ENCODE measurements around the gene MARS1.
A peak's percentile ranks its signal among the peaks of the same experiment; 100 is the strongest.
"Not testable (repeated sequence)": the region's sequence is repeated elsewhere in the genome, so short reads cannot be mapped to it uniquely, and the experiment has no call there.

MARS1 gene

GRCh38 chr12:57487597-57488401, at the start of gene MARS1:
Gene MARS1, plus strand, starts transcription at chr12:57488068. Its CDS starts 23 bp downstream, at chr12:57488091.
- peak; percentile 89 for DNase-seq (ENCODE audit: low read depth)

GRCh38 chr12:57438400-57438799, 49.5 kb upstream of the MARS1 start:
- no peak for DNase-seq (ENCODE audit: low read depth)

GRCh38 chr12:57439762-57440266, 48.1 kb upstream of the MARS1 start:
- no peak for DNase-seq (ENCODE audit: low read depth)

GRCh38 chr12:57441393-57441792, 46.5 kb upstream of the MARS1 start:
- DNase-seq (ENCODE audit: low read depth): not testable (repeated sequence)

GRCh38 chr12:57441846-57442427, 45.9 kb upstream of the MARS1 start:
- no peak for DNase-seq (ENCODE audit: low read depth)

GRCh38 chr12:57444337-57444736, 43.5 kb upstream of the MARS1 start:
- DNase-seq (ENCODE audit: low read depth): not testable (repeated sequence)

- DNase-seq (ENCODE audit: low read depth): no peak
These were observed 43.1 kb upstream of the MARS1 start for GRCh38 chr12:57444744-57445143.

- no peak for DNase-seq (ENCODE audit: low read depth)
These were observed 41.4 kb upstream of the MARS1 start for GRCh38 chr12:57446292-57446960.

GRCh38 chr12:57448669-57449068, 39.2 kb upstream of the MARS1 start:
- DNase-seq (ENCODE audit: low read depth): no peak

GRCh38 chr12:57449375-57449774, 38.5 kb upstream of the MARS1 start:
- DNase-seq (ENCODE audit: low read depth): no peak

- DNase-seq (ENCODE audit: low read depth): no peak
These were observed 37.8 kb upstream of the MARS1 start for GRCh38 chr12:57450057-57450456.

- DNase-seq (ENCODE audit: low read depth): no peak
These were observed 36.6 kb upstream of the MARS1 start for GRCh38 chr12:57451233-57451778.

- no peak for DNase-seq (ENCODE audit: low read depth)
These were observed 35.5 kb upstream of the MARS1 start for GRCh38 chr12:57452181-57452936.

- DNase-seq (ENCODE audit: low read depth): no peak
These were observed 34.8 kb upstream of the MARS1 start for GRCh38 chr12:57452937-57453509.

GRCh38 chr12:57454213-57454565, 33.7 kb upstream of the MARS1 start:
- no peak for DNase-seq (ENCODE audit: low read depth)

- no peak for DNase-seq (ENCODE audit: low read depth)
These were observed 33.1 kb upstream of the MARS1 start, which contains the start of gene INHBE for GRCh38 chr12:57454566-57455373. Gene INHBE, plus strand, starts transcription at chr12:57455307. Its CDS starts 230 bp downstream, at chr12:57455537.

- DNase-seq (ENCODE audit: low read depth): no peak
These were observed 32.3 kb upstream of the MARS1 start for GRCh38 chr12:57455374-57456144.

- no peak for DNase-seq (ENCODE audit: low read depth)
These were observed 31.6 kb upstream of the MARS1 start for GRCh38 chr12:57456145-57456700.

- no peak for DNase-seq (ENCODE audit: low read depth)
These were observed 31.0 kb upstream of the MARS1 start for GRCh38 chr12:57456737-57457490.

Data from activated T-cell treated with anti-CD3 and anti-CD28 coated beads for 48 hours (primary cell).